Sigmoid colon (tissue), 4 donors: Measurements from ENCODE around the gene GALNT13.

Experiments
- EP300 ChIP-seq, 4 donors: sonication (generic); formaldehyde crosslinking; IDR thresholded peaks; one replicate each; pipeline ENCODE4 v1.6.1; 2017; ENCODE audit warnings: antibody characterized with exemption in 4 of 4
- TF ChIP-seq, protein P1 (sequence below), 4 experiments: fragments of 450-650 bp in 3 of 4; fragments of 200-600 bp in 1 of 4; IDR thresholded peaks; one replicate each; pipeline ENCODE4 v1.5.1; 2016 to 2019; ENCODE audit warnings: antibody characterized with exemption in 4 of 4, mild to moderate bottlenecking in 3 of 4, moderate library complexity in 2 of 4

- TF ChIP-seq, protein P1, sequence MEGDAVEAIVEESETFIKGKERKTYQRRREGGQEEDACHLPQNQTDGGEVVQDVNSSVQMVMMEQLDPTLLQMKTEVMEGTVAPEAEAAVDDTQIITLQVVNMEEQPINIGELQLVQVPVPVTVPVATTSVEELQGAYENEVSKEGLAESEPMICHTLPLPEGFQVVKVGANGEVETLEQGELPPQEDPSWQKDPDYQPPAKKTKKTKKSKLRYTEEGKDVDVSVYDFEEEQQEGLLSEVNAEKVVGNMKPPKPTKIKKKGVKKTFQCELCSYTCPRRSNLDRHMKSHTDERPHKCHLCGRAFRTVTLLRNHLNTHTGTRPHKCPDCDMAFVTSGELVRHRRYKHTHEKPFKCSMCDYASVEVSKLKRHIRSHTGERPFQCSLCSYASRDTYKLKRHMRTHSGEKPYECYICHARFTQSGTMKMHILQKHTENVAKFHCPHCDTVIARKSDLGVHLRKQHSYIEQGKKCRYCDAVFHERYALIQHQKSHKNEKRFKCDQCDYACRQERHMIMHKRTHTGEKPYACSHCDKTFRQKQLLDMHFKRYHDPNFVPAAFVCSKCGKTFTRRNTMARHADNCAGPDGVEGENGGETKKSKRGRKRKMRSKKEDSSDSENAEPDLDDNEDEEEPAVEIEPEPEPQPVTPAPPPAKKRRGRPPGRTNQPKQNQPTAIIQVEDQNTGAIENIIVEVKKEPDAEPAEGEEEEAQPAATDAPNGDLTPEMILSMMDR (IDR thresholded peaks at IDR 0.05) = no peak
- no peak for TF ChIP-seq EP300 (IDR thresholded peaks at IDR 0.05)
Measured at GRCh38 chr2:153872311-153873051, 759 bp downstream of the GALNT13 start.
